ENCODE measurements around the gene ZNF141. TPM values are rescaled to one million over a fixed set of nuclear protein-coding genes. Genes with fewer than 3 reads are reported as not detected.

ZNF141 gene
- total RNA-seq, 1 donor from 2014 or later, result 19.9 TPM

GRCh38 chr4:306551-306961, 31.1 kb upstream of the ZNF141 start:
- H3K27me3 ChIP-seq, result peaks cover 18% of the 10 kb centered on the region
- TF ChIP-seq, protein P1, sequence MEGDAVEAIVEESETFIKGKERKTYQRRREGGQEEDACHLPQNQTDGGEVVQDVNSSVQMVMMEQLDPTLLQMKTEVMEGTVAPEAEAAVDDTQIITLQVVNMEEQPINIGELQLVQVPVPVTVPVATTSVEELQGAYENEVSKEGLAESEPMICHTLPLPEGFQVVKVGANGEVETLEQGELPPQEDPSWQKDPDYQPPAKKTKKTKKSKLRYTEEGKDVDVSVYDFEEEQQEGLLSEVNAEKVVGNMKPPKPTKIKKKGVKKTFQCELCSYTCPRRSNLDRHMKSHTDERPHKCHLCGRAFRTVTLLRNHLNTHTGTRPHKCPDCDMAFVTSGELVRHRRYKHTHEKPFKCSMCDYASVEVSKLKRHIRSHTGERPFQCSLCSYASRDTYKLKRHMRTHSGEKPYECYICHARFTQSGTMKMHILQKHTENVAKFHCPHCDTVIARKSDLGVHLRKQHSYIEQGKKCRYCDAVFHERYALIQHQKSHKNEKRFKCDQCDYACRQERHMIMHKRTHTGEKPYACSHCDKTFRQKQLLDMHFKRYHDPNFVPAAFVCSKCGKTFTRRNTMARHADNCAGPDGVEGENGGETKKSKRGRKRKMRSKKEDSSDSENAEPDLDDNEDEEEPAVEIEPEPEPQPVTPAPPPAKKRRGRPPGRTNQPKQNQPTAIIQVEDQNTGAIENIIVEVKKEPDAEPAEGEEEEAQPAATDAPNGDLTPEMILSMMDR (IDR thresholded peaks at IDR 0.05), result no peak
- intact Hi-C loops (cut with DNase I), result no loop called here
- DNase-seq (no peak), ATAC-seq (no peak)
- H3K4me3 ChIP-seq, result no peak overlapping the region
- H3K9me3 ChIP-seq, result no peaks in the 10 kb centered on the region
- H3K36me3 ChIP-seq, result no peaks in the 10 kb centered on the region
- no peaks in the 10 kb centered on the region for H3K4me1 ChIP-seq
- no peak overlapping the region for H3K27ac ChIP-seq

- no peaks in the 10 kb centered on the region for H3K9me3 ChIP-seq
- no peak overlapping the region for H3K27ac ChIP-seq
- TF ChIP-seq, protein P1 (IDR thresholded peaks at IDR 0.05), result no peak
- intact Hi-C loops (cut with DNase I), result no loop called here
- no peak overlapping the region for H3K4me3 ChIP-seq
- H3K36me3 ChIP-seq, result no peaks in the 10 kb centered on the region
- ATAC-seq, result no peak
- DNase-seq, result no peak
- H3K27me3 ChIP-seq, result peaks cover 8% of the 10 kb centered on the region
- H3K4me1 ChIP-seq, result no peaks in the 10 kb centered on the region
Measured at GRCh38 chr4:309807-310206, 27.8 kb upstream of the ZNF141 start.

DNA sequence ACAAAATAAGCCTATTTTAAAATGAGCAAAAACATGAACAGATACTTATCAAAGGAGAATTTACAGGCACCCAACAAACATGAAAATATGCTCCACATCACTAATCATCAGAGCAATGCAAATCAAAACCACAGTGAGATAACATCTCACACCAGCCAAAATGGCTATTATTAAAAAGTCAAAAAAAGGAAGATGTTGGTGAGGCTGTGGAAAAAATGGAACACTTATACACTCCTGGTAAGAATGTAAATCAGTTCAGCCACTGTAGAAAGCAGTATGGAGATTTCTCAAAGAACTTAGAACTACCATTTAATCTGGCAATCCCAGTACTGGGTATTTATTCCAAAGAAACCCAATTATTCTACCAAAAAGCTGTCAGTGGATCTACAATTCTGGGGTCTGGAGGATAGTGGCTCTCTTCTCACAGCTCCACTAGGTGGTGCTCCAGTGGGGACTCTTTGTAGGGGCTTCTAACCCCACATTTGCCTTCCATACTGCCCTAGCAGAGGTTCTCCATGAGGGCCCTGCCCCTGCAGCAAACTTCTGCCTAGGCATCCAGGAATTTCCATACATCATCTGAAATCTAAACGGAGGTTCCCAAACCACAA, 23.2 kb upstream of the ZNF141 start:
- no peaks in the 10 kb centered on the region for H3K36me3 ChIP-seq
- H3K27ac ChIP-seq, result no peak overlapping the region
- H3K27me3 ChIP-seq, result no peaks in the 10 kb centered on the region
- H3K4me1 ChIP-seq, result no peaks in the 10 kb centered on the region
- DNase-seq, result no peak
- no peaks in the 10 kb centered on the region for H3K9me3 ChIP-seq
- TF ChIP-seq, protein P1 (IDR thresholded peaks at IDR 0.05), result no peak
- intact Hi-C loops (cut with DNase I), result no loop called here
- H3K4me3 ChIP-seq, result no peak overlapping the region
- ATAC-seq, result no peak

- Histone ChIP-seq H3K4me3 (no peak overlapping the region), H3K9me3 (peaks cover 6% of the 10 kb centered on the region), H3K36me3 (no peaks in the 10 kb centered on the region), H3K27me3 (no peaks in the 10 kb centered on the region), H3K27ac (no peak overlapping the region), H3K4me1 (no peaks in the 10 kb centered on the region)
- no peak for DNase-seq
- intact Hi-C loops (cut with DNase I), result no loop called here
- TF ChIP-seq, protein P1 (IDR thresholded peaks at IDR 0.05), result no peak
- ATAC-seq, result no peak
Measured at GRCh38 chr4:328729-329128, 8.9 kb upstream of the ZNF141 start.

DNA sequence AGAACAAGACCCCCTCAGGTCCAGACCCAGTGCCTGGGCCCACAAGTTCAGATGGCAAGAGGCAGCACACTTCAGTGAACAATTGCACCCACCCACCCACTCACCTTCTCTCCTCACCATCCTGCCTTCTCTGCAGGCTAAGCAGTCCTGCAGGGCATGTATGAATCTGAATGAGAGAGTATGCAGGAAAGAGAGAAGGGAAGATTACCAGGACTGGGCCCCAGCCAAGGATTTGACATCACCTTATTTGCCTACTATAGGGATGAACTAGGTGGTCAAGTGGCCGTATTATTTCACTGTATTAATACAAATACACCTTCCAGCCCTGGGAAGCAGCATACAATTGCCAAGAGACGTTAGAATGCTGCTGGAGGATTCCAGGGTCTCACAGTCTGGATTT, 2.1 kb upstream of the ZNF141 start:
- intact Hi-C loops (cut with DNase I), result no loop called here

More for the DNA sequence above, 2.1 kb upstream of the ZNF141 start:
- Histone ChIP-seq H3K36me3 (no peaks in the 10 kb centered on the region), H3K27ac (no peak overlapping the region), H3K27me3 (no peaks in the 10 kb centered on the region), H3K4me1 (peaks cover 11% of the 10 kb centered on the region), H3K9me3 (peaks cover 3% of the 10 kb centered on the region), H3K4me3 (no peak overlapping the region)
- TF ChIP-seq, protein P1 (IDR thresholded peaks at IDR 0.05), result no peak
- ATAC-seq (no peak), DNase-seq (no peak)
